HG03045 (cell line): ENCODE measurements around the gene CCNY.
A peak's percentile ranks its signal among the peaks of the same experiment; 100 is the strongest.

Source experiments
- ATAC-seq: cut with Tn5 transposase; IDR thresholded peaks from one replicate; pipeline ENCODE4 v1.9.1; 2021; ENCODE audit warnings: mild to moderate bottlenecking, moderate library complexity; ENCODE audit not compliant: unreplicated experiment

The CCNY gene

DNA sequence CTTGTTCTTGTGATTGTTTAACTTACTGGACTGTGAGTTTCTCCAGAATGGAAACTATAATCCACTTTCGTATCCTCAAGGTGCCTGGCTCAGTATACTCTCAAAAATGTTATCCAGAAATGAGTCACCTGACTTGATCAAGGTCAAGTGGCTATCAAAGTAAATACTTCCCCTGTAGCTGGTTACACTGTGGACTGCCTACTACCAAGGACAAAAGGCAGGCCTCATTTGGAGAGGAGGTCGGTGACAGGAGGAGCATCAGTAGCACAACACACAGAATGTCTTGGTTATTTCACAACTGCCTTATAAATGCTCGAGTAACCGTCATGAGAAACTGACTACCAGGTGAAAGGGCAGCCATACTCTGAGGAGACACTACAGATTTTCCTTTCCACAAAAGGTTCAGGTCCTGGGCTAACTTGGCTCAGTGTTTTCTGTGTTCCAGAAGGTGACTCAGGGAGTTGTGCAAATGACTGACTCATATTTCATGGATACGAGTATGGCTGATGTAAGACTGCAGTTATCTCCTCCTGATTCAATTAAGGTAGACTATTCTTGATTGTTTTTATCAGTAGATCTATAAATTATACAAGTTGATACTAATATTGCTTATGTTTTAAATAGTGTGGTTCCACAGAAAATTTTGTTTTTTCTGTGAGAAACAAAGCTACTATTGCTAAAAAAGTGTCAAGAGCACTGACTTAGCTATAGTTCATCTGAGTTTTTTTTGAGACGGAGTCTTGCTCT, 4.2 kb upstream of the CCNY start:
- no peak for ATAC-seq

DNA sequence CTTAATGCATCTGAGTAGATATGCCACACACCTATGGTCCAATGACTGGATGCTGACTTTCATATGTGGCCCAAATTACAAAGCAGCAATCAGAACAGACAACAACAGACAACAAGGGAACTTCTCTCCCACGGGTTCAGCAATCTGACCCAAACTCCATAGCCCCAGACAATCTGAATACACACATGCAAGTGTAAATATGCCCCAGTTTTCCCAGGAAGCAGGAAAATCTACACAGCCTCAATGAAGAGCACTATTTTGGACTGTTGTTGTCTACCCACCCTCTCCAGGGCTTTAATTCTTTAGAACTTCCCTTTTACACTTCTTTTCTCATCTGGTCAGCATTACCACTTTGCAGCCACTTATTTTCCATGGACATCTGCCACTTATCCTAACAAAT, 2.0 kb upstream of the CCNY start:
- no peak for ATAC-seq

DNA sequence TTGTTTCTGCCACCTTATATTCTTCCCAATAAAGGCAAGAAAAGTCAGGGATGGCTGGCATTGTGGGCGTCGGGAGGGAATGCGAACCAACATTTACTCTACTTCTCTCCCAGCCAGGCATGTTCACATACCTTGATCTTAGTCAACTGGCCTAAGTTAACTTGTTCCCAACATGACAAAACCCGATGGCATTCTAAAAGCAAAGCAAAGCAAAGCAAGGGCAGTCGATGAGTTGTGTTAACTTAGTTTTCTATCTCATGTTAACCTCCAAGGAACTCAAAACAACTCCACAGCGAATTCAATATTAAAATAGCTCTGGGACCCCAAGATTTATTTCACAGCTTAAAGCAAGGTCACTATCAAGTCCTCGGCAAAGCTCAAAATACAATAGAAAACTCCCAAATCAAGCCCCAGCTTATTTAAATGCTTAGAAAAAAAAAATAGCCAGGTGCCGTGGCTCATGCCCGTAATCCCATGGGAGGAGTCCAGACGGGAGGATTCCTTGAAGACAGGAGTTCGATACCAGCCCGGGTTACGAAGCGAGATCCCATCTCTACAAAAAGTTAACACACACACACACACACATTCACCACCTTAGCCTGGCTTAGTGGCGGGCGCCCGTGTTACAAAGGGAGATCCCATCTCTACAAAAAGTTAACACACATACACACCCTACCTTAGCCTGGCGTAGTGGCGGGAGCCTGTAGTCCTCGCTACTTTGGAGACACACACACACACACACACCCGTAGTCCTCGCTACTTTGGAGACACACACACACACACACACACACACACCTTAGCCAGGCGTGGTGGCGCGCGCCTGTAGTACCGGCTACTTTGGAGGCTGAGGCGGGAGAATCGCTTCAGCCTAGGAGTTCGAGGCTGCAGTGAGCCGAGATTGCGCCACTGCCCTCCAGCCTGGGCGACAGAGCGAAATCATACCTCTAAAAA, 901 bp upstream of the CCNY start:
- peak; percentile 2 for ATAC-seq

DNA sequence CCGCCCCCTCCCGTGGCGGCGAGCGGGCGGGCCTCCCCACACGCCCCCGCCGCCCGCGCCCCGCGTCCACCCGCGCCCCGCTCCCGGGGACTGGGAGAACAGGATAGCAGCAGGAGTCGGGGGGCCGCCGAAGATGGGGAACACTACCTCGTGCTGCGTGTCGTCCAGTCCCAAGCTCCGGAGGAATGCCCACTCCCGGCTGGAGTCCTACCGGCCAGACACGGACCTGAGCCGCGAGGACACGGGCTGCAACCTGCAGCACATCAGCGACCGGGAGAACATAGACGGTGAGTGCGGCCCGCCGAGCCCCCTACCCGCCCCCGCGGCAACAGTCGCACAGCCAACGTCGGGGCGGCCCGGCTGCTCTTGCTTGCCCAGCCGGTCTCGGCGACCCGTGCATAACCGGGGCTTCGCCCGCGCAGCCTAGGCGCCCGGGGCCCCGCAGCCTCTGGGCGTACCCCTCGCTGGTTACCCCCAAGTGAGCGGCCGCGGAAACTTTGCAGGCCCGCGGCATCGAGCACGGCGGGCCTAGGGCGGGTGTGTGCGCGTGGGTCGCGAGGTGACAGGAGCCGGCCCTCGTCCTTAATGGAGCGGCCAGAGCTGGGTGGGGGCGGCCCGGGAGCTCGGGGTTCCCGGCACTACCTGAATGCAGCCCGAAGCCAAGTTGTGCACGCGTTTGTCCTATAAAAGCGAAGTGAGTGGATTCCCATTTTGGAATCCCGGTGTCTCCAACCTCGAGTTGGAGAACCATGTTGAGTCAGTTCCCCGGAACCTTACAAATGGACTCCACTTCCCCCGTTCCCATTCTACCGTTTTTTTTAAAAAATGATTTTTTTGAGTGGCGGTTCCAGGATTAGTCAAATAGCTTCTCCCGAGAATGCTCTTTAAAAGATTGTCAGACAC, 863 bp downstream of the CCNY start:
- ATAC-seq = peak; percentile 13

DNA sequence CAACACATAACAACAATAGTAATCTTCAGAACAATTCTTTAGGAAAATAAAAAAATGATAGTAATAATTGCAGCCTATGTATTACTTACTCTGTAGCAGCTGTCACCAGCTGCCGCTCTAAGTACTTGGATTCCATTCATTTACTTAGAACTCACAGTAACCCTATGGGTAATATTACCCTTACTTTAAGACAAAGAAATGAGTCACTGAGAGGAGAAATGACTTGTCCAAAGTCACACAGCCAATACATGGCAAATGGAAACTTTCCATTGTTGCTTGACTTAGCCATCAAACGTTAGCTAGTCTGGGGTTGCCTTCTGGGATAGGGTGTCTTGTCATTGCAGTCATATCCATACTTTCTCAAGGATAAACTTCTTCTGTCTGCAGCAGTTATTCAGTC, 3.6 kb downstream of the CCNY start:
- peak; percentile 39 for ATAC-seq

DNA sequence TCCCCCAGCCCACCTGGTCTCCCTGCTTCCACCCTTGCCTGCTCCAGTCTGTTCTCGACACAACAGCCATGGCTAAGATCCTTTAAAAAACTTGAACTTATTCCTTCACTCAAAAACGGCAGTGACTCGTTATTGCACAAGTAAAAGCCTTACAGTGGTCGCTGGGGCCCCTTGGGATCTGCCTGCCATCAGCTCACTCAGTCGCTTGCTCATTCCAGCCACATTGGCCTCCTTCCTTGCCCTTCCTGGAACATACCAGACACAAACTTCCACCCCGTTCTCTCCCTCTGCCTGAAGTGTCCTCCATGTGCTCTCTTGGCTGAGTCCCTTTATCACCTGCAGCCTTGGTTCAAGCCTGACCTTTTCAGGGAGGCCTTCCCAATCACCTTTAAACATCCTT, 4.7 kb downstream of the CCNY start:
- no peak for ATAC-seq

- peak; percentile 67 for ATAC-seq
These were observed 5.2 kb downstream of the CCNY start for GRCh38 chr10:35341521-35341920.

- ATAC-seq = no peak
These were observed 6.0 kb downstream of the CCNY start for GRCh38 chr10:35342183-35342753.

- ATAC-seq = no peak
These were observed 7.4 kb downstream of the CCNY start for GRCh38 chr10:35343739-35344138.

DNA sequence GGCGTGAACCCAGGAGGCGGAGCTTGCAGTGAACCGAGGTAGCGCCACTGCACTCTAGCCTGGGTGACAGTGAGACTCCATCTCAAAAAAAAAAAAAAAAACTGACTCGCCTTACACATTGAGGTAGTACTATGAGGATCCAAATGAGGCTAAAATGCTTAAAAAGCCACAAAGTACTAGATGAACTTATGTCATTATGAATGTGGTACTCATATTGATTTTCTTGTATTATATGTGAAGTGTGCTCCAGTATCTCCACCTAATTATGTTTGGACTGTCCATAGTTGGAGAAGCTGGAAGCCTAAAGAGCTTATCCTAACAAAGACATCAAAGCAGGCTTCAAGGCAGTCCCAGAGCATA, 9.1 kb downstream of the CCNY start:
- no peak for ATAC-seq

GRCh38 chr10:35346248-35346647, 9.9 kb downstream of the CCNY start:
- no peak for ATAC-seq

- no peak for ATAC-seq
These were observed 10.8 kb downstream of the CCNY start for GRCh38 chr10:35347121-35347562.

- ATAC-seq = no peak
These were observed 11.7 kb downstream of the CCNY start for GRCh38 chr10:35347899-35348608.

- ATAC-seq = no peak
These were observed 12.5 kb downstream of the CCNY start for GRCh38 chr10:35348609-35349388.

DNA sequence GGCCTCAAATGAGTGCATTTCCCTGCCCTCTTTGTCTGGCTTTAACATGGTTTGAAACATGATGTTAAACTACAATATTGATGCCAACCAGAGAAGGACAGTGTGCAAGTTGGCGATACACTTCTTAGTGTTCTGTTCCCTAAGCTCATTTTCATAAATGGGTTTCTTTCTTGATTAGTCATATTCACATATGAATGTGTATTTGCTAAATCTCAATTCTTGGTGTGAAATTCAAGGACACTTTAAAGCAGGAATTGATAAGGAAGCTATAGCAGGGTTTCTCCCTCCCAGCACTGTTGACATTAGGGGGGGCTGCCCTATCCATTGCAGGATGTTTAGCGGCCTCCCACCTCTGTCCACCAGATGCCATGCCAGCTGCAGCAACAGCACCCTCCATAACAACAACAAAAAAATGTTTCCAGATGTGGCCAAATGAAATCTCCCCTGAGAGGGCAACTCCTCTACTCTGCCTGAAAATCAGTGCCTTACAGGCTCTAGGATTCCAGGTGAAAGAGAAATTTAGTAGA, 13.1 kb downstream of the CCNY start:
- no peak for ATAC-seq

- no peak for ATAC-seq
These were observed 14.7 kb downstream of the CCNY start for GRCh38 chr10:35351021-35351420.

GRCh38 chr10:35352097-35352496, 15.8 kb downstream of the CCNY start:
- ATAC-seq = no peak

DNA sequence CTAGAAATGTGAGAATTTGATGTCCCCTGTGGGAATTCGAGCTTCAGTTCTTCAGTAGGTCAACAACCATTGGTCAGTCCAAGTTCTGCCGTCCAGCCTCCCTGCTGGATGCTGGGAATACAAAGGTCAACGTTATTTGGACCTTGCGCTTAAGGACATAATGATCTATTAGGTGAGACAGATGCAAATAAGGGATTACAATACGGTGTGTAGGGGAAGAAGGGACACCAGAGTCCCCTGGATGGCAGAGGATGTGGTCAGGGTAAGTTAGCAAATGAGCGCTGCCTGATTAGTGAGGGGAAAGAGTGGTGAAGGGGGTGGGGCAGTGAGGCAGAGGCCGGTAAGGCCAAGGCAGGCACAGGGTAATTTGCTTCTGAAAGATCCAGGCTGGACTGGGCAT, 16.2 kb downstream of the CCNY start:
- no peak for ATAC-seq

GRCh38 chr10:35353395-35353794, 17.1 kb downstream of the CCNY start:
- ATAC-seq = no peak
